ENCODE results near the gene HELZ2.
"Not testable (repeated sequence)": the region's sequence is repeated elsewhere in the genome, so short reads cannot be mapped to it uniquely, and the experiment has no call there.

HELZ2 gene

DNA sequence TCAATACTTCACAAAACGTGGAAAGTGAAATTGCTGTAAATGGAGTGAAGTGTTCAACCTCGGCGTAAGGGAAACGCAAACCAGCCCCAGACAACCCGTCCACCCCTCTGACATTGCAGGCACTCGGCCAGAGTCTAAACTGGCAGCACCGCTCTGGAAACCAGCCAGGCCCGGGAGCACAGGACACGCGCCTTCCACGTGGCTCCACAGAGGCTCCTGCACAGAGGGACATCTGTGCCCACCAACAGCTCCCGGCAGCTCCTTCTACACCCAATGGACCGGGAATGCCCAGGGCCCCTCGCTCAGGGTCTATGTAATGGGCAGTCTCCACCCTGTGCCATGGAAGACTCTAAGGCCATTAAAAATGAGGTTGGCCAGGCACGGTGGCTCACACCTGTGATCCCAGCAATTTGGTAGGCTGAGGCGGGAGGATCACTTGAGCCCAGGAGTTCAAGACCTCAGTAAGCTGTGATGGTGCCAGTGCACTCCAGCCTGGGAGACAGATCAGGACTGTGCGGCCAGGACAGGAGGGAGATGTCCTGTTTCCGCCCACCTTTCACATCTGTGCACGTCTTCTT, 3.4 kb upstream of the HELZ2 start:
- DNase-seq = no peak

DNA sequence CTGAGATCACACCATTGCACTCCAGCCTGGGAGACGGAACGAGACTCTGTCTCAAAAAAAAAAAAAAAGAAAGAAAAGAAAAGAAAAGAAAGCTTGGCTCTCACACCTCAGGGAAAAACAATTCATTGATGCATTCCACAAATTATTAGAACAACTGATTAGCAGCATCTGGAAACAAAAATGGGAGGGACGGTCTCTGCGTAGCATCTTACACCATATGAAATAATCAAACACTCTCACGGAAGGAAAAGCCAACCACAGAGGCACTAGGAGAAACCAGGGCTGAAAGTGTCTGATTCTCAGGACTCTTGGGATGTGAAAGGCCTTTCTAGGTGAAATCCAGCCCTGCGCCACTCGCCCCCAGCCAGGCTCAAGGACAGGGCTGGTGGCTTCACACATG, 2.3 kb upstream of the HELZ2 start:
- DNase-seq = no peak

DNA sequence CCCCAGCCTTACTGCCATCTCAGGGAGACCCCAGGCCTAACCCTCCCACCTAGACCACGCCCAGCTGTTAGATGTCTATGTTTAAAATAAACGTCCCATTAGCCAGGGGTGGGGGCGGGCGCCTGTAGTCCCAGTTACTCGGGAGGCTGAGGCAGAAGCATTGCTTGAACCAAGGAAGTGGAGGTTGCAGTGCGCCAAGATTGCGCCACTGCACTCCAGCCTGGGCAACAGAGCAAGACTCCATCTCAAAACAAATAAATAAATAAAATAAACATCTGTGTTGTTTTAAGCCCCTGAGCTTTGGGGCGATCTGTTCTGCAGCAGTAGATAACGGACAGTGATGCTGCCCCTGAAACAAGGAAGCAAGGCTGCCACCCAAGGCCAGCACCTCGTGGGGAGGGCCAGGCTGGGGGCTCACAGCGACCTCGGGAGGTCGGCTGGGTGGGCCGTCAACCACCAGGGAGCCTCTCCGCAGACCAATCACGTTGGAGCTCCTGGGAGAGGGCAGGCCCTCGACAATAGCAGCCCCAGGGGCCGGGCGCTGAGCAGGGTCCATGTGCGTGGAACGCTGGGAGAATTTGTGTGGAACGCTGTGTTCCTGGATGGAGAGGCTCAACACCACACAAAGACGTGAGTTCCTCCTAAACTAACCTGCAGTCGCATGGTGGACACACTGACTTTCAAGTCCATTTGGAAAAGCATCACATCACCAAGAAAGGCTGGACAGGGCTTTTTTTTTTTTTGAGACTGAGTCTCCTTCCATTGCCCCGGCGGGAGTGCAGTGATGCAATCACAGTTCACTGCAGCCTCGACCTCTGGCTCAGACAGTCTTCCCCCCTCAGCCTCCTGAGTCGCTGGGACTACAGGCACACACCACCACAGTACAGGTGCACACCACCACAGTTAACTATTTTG, 1.0 kb upstream of the HELZ2 start:
- DNase-seq = no peak

DNA sequence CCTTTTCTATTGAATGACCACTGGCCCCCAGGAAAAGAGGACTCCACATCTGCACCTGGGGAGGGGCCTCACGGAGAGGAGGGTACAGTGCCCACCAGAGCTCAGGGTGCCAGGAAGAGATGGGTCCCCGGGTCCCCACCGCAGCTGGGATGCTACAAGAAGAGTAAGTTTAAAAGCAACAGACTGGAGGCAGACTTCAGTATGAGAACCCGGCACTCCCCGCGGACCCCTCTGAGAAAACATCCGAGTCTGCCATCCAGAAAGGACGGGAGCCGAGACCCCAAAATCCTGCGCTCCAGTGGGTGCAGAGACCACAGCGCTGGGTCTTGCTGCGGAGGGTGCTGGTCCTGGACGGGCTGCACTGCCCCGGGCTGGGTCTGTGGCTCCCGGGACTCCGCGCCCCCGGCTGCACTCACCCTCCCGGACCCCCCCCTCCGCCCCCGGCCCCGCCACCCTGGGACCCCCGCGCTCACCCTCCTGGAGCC, 350 bp downstream of the HELZ2 start:
- no peak for DNase-seq

DNA sequence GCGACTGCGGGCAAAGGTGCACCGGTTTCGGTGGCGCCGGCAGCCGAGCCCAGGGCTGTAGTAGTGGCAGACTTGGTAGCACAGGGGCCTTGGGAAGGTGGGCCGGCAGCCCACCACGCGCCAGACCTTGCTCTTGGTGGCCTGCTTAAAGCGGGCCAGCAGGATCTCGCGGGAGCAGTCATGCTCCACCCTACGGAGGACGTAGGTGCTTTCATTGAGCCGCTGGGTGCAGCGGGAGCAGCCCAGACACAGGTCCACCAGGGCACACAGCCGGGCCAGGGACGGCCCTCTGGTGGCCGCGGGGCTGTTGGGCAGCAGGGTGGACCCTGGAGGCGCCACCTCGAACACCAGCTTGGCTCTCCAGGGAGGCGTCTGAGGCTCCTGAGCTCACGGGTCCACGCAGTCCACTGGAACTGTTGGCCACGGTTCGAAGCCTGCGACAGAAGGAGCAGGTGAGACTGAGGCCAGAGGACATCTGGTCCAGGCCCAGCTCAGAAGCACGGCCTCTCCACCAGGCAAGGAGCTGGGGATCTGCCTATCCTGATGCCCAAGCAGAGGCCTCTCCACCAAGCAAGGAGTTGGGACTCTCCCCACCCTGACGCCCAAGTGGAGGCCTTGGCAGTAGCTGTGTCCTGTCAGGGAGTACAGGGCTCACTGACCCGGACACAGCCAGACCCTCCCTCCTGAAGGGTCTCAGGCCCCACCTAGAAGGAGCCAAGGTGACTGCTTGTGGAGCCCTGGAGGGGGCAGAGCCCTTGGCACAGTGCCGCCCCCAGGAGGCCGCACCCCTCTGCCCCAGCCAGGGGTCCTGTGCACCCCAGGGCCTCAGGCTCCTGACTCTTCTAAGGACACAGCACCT, 1.0 kb downstream of the HELZ2 start:
- DNase-seq = no peak

DNA sequence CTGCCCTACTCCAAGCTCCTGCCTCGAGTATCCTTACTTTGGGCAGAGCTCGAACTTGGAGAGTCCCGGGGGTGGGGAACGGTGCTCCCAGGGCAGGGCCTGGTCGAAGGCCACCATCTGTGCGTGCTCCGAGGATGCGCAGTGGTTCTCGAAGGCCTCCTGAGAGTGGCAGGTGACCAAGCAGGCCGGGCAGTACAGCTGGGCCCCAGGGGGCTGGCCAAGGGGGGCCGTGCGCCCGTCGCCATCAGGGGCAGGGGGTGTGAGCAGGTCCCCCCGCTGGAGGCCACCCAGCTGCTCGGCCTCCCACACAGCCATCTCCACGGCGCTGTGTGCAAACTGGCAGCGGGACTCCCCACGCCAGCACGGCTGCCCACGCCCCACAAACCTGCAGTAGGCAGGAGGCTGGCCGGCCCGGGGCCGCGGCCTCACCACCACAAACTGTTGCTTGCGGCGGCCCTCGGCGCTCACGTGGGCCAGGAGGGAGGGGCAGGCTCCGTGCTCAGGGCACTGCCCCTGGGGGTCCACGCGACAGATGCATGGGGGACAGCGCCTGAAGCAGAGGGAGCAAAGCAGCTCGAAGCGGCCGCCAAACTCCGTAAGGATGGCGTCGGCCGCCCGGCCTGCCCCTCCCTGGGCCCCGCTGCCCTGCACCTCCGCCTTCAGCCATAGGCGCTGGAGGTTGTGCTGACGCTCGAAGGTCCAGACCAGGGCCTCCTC, 1.8 kb downstream of the HELZ2 start:
- no peak for DNase-seq

DNA sequence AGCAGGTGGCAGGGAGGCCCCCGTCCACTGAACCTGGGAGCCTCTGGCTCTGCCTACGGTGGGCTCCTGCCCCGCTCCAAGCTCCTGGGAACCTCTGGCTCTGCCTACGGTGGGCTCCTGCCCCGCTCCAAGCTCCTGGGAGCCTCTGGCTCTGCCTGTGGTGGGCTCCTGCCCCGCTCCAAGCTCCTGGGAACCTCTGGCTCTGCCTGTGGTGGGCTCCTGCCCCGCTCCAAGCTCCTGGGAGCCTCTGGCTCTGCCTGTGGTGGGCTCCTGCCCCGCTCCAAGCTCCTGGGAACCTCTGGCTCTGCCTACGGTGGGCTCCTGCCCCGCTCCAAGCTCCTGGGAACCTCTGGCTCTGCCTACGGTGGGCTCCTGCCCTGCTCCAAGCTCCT, 3.0 kb downstream of the HELZ2 start:
- not testable (repeated sequence) for DNase-seq

DNA sequence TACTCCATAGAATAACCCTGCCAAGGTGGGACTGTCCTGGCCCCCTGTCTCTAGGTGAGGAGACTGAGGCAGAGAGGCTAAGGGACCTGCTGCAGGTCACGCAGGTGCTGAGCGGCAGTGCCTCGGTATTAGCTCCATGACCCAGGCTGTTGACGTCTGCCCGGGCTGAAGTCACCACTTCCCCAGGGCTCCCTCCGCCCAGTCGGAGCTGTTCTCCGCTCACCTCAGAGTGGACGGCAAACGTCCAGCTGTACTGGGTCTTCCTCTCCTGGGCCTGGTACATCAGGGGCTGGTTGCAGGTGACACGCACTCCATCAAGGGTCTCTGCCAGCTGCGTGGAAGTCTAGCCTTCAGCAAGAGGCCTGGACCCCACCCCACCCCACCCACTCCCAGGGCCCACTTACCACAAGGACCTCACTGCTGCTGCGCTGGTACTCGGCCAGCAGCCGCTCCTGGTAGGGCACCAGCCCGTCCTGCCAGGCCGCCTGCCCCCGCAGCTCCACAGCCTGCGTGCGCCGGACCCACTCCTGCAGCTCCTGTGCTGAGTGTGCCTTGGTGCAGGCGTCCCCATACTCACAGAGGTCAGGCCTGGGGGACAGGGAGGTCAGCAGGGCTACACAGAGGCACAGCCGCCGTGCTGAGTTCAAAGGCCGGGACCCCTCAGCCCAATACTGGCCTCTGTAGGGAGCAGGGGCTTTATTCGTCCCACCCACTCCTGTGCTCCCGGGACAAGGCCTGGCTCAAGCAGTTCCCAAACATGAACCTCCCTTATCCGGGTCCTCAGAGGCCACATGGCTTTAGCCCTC, 3.6 kb downstream of the HELZ2 start:
- DNase-seq = no peak

DNA sequence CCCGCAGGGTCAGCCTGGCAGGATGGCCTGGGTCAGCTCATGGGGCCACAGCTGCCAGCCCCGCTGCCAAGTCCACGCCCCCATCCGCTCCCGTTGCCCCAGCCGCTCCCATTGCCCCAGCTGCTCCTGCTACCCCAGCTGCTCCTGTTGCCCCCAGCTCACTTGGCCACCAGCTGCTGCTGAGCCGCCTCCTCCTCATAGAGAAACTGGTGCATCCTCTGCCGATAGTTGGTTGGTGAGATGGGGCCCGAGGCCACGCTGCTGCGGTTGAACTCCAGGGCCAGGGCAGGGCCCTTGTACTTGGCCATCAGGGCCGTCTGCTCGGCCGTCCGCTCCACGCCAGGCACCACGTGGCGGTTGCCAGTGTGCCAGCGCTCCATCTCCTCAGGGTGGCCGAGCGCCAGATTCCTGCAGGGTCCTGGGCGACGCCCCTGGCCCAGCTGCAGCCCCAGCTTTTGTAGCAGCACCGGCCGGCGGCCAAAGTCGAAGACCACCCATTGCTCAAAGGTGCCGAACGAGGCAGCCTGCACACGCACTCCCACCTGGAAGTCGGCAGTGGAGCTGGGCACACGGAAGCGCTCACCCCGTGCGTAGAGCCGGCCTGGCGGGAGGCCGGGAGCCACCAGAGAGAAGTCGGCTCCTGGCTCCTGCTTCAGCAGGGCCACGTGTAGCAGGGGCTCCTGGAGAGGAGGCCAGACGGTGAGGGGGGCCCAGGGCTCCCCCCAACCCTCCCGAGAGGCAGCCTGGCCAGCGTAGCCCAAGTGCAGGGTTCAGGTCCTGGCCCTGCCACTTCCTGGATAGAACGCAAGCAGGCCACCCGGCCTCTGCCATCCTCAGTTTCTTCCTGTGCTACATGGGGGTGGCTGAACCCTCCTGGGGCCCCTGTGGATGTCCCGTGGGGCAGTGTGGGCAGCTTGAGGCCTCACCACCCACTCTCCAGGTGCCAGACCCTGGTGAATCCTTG, 4.8 kb downstream of the HELZ2 start:
- DNase-seq = no peak

DNA sequence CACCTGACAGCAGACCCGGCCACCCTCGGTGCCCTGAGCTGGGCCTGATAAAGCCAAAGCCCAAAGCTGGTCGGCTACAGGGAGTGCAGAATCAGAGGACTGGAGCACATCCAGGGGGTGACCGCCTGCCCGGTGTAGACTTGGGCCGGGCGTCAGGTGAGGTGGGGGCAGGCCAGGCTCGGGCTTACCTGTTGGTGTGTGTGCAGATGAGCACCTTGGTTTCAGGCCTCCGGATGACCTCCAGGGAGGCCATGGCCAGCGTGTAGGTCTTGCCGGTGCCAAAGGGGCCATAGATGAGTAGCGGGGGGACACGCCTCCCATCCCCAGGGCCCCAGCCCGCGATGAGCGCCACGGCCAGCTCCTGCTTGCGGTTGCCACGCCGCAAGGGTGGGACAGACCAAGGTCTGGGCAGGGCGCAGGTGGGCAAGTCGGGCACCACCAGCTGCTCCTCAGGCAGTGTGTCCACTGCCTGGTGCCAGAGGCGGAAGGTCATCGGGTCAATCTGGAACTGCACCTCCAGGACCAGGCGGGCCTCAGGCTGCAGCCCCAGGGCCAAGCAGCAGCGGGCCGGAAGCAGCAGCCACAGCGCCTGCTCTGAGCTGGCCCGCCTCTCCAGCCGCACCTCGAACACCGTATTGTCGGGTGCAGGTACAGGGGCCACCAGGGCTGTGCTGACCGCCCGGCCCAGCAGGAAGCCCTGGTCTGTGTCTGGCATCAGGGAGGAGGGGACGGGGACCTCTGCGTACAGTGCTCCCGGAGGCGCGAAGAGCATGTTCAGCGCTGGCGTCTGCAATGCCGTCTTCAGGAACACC, 5.7 kb downstream of the HELZ2 start:
- no peak for DNase-seq

DNA sequence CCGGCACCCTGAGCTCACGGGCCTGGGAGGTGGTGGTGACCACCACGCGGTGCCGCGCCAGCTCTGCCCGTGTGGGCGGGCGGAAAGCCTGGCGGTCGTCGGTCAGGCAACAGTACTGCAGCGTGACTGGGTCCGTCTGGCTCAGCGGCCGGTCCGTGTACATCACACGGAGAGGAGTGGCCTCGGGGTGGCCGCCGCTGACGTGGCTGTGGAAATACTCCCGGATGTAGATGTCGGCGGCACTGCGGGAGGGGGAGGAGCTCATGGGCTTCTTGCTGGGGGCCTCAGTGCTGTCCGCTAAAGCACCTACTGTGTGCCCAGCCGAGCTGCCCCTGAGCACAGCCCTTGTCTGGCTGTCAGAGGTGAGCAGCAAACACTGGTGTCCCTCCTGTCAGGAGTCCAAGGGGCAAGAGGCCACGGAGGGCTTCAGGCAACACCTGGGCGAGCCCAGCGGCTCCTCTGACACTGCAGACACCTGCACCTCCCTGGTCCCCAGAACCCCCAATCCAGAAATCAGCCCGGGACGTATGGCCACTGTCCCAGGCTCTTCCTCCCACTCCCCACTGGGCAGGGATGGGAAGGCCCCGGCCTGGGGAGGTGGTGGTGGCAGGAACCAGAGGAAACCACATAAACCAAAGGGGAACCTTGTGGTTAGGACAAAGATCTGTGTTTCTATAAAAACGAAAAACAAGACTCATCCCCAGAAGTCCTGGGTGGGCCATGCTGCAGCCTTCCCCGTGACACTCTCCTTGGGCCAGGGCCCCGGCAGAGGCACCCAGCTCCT, 6.5 kb downstream of the HELZ2 start:
- DNase-seq = no peak

DNA sequence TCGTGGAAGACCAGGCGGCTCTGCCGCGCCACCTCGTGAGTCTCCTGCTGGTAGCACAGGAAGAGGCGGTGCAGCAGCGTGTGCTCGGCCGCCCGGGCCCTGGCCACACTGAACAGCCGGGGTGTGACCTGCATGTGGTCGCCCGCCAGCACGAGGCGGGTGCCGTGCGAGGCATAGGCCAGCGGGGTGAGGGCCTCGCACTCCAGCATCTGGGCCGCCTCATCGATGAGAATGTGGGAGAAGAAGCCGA, 7.0 kb downstream of the HELZ2 start:
- DNase-seq = no peak

DNA sequence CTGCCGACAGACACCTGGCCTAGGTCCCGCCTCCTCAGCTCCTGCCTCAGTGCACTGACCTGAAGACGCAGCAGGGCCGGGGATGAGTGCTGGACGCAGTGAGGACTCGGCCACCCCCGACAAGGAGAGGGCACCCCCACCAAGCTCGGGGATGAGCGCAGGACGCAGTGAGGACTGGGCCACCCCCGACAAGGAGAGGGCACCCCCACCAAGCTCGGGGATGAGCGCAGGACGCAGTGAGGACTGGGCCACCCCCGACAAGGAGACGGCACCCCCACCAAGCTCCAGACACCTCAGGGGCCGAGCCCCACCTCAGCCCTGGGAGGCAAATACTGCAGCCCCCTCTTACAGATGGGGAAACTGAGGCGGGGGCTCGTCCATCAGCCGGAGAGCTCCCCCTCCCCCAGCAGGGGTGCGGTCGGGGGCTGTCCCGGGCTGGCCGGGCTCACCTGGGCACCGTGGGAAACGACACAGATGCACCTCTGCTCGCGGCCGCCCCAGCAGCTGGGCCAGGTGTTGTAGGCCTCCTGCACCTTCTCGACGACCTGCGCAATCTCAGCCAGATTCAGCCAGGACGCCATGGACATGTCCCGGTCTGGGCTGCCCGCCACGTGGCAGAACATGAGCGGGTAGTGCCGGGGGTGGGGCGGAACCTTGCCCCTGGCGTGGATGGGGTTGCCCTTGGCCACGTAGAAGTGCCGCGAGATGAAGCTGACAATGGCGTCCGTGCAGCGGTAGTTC, 7.5 kb downstream of the HELZ2 start:
- DNase-seq = no peak

DNA sequence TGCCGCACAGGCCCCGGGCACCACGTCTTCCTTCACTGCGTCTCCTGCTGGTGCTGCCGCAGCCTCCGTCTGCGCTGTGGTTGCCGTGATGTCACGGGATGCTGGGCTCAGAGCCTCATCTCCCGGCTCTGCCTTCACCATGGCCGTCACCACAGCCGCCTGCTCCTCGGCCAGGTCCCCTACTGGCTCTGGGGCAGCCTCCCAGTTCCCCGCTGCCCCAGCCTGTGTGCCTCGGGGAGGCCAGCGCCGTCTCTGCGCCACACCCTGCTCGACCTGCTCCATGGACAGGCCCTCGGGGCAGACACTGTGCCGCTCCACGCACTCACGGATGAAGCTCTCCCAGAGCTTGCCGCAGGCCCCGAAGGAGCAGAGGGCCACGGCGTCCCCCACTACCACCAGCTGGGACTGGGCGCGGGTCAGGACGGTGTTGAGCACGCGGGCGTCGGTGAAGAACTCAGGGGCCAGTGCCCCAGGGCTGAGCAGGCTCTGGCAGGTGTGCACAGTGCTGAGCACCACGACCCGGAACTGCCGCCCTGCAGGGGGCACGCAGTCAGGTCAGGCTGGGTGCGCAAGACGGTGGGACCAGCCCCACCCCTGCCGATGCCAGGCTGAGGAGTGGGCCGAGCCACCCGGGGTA, 8.2 kb downstream of the HELZ2 start:
- DNase-seq = no peak

DNA sequence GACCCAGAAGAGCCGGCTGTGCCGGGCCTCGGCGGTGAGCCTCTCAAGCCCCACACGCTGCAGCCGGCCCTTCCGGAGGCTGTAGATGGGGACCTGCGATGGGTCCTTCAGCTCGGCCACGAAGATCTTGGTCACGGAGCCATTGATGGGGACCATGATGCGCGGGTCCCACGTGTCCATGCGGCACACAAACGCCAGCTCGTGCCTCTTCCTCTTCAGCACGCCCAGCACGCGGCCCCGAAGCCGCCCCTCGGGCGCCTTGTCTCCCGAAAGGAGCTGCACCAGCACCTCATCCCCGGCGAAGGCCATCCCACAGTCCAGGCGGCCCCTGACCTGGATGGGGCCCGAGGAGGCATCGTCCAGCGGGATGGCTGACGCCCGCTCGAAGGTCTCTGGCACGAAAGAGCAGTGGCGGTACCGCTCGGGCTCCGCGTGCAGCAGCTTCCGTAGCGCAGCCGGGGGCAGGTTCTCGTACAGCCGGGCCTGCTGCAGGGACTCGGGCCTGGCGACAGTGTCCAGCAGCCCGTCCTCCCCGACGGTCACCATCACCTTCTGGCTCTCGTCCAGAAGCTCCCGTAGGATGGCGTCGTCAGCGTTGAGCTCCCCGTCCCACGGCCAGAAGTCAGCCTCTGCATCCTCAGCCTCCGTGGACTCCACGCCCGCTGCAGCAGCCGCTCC, 8.9 kb downstream of the HELZ2 start:
- DNase-seq = no peak

DNA sequence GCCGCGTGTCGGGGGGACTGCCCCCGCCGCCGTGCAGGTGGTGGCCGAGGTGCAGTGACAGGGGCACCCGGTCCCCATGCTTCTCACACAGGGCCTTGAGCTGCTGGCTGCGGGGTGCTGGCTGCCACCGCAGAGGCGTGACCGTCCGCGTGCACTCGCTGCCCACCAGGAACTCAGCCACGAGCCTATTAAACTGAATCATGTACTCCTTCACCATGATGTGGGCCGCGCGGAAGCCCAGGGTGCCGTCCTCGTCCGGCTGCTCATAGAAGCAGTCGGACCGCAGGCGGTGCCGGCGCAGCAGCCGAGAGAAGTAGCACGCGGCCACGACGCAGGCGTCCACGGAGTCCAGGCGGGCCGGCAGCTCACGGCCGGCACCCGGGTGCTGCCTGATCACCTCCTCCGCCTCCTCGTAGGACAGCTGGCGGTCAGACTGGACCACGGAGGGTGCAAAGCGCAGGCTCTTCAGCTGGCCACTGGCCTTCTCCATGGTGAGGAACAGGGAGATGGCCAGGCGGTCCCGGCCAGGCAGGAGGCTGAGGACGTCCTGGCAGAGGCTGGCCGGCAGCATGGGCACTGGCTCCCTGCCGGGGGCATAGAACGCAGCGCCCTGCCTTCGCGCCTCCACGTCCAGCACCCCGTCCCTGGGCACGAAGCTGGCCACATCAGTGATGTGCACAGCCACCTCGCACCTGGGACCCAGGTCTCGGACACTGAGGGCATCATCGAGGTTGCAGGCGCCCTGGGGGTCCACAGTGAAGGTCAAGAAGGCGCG, 9.8 kb downstream of the HELZ2 start:
- DNase-seq = no peak

All from NCI-H2107 (cell line).